Measurements from ENCODE around the gene SLC35F3.
"Not testable (repeated sequence)": the region's sequence is repeated elsewhere in the genome, so short reads cannot be mapped to it uniquely, and the experiment has no call there.

SLC35F3 gene

DNA sequence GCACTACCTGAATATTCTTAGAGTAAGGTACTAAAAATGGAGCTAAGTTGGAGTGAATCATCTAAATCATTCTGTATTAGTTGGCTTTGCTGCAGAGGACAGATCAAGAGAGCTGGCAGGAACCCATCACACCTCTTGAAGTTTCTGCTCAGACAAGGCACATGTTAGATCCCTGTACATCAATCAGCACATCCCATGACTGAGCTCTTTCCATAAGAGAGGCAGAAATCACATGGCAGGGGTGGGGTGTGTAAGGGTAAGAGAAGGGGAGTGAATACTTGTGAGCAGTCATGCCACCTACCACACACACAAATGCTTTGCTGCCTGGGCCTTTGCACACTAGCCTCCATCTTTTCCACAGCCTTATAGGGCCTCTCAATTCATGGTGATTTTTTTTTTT lies 214.4 kb downstream of the SLC35F3 start:
- no peak for ATAC-seq
- no peak overlapping the region for H3K27ac Mint-ChIP-seq

DNA sequence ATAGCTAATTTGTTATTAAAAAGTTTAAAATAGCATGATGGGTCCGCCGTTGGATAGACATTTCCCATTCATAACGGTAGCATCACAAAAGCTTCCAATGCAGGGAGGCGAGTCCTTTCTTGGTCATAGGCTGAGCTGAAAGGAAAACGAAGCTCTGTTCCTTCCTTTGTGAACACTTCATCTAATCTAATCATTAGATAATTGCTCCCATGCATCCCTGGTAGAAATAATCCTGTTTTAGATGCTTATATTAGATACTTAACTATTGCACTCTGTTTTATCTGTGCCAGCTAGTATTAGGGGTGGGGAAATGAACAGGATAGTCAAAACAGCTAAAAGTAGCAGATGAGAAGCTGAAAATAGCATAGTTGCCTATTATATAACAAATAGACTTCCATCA lies 215.0 kb downstream of the SLC35F3 start:
- Mint-ChIP-seq H3K9me3 (no peaks in the 10 kb centered on the region), H3K4me3 (no peak overlapping the region), H3K4me1 (peaks cover 10% of the 10 kb centered on the region), H3K27ac (no peak overlapping the region), H3K27me3 (peaks cover 22% of the 10 kb centered on the region)
- ATAC-seq: no peak
- no peak for DNase-seq

More for the DNA sequence above, 214.4 kb downstream of the SLC35F3 start:
- Mint-ChIP-seq H3K4me1 (peaks cover 10% of the 10 kb centered on the region), H3K9me3 (no peaks in the 10 kb centered on the region), H3K4me3 (no peak overlapping the region), H3K27me3 (peaks cover 22% of the 10 kb centered on the region)
- DNase-seq: no peak

DNA sequence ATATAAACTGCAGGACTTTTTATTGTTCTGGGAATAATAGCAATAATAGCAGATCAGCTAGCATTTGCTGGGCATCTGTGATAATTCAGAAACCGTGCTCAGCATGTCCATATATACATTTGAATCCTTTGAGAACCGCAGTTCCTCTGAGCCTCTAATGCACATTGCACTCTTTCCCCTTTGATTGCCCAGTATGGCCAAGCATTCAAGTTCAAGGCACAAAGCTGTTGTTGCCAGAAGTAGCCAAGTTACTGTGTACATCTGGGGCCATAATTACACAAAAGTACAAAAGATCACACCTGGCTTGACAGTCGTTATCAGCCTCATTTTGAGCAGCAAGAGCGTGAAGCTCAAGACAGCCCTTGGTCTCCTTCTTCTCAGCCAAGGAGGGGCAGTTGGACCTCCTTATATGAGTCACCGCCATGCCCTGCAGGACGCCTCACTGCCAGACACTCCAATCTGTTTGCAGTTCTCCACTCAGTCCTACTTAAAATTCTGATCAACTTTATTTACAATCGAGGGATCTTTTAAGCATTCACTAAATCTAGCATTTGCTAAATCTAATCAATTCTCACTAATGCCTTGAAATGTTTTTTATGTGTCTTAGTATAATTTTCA lies 216.0 kb downstream of the SLC35F3 start:
- DNase-seq: no peak
- peaks cover 6% of the 10 kb centered on the region for H3K4me1 Mint-ChIP-seq
- H3K4me3 Mint-ChIP-seq: no peak overlapping the region
- H3K27ac Mint-ChIP-seq: no peak overlapping the region
- ATAC-seq: no peak
- H3K9me3 Mint-ChIP-seq: no peaks in the 10 kb centered on the region
- H3K27me3 Mint-ChIP-seq: peaks cover 15% of the 10 kb centered on the region

DNA sequence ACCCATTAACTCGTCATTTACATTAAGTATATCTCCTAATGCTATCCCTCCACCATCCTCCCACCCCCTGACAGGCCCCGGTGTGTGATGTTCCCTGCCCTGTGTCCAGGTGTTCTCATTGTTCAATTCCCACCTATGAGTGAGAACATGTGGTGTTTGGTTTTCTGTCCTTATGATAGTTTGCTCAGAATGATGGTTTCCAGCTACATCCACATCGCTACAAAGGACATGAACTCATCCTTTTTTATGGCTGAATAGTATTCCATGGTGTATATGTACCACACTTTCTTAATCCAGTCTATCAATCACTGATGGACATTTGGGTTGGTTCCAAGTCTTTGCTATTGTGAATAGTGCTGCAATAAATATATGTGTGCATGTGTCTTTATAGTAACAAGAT lies 217.2 kb downstream of the SLC35F3 start:
- DNase-seq, H3K27me3 Mint-ChIP-seq, H3K9me3 Mint-ChIP-seq, H3K4me3 Mint-ChIP-seq, H3K4me1 Mint-ChIP-seq, H3K27ac Mint-ChIP-seq, ATAC-seq: not testable (repeated sequence)

DNA sequence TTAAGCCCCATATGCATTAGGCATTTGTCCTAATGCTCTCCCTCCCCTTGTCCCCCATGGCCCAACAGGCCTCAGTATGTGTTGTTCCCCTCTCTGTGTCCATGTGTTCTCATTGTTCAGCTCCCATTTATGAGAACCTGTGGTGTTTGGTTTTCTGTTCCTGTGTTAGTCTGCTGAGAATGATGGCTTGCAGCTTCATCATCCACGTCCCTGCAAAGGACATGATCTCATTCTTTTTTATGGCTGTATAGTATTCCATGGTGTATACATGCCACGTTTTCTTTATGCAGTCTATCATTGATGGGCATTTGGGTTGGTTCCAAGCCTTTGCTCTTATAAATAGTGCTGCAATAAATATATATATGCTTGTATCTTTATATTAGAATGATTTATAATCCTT lies 218.1 kb downstream of the SLC35F3 start:
- ATAC-seq, H3K27ac Mint-ChIP-seq, DNase-seq, H3K9me3 Mint-ChIP-seq, H3K4me3 Mint-ChIP-seq, H3K4me1 Mint-ChIP-seq, H3K27me3 Mint-ChIP-seq: not testable (repeated sequence)

DNA sequence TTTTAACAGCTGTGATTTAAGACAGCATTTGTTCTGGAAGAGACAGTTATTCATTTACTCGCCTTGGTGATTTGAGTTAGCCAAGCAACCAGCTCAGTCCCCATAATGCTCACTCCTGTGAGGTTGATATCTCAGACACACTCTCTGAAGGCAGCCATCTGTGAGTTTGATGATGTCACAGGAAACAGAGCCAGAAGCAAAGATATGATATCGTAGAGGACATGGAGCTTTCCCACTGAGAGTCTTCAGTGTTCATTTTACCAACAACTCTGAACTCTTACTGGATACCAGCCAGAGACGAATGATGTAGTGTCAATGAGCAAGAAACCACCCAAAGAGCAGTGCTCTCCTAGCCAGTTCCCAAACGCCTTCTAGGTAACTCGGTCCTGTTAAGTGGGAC lies 219.4 kb downstream of the SLC35F3 start:
- H3K4me3 Mint-ChIP-seq: no peak overlapping the region
- DNase-seq (no peak), ATAC-seq (no peak)
- H3K9me3 Mint-ChIP-seq: no peaks in the 10 kb centered on the region
- no peak overlapping the region for H3K27ac Mint-ChIP-seq
- H3K4me1 Mint-ChIP-seq: peaks cover 6% of the 10 kb centered on the region
- H3K27me3 Mint-ChIP-seq: no peaks in the 10 kb centered on the region

DNA sequence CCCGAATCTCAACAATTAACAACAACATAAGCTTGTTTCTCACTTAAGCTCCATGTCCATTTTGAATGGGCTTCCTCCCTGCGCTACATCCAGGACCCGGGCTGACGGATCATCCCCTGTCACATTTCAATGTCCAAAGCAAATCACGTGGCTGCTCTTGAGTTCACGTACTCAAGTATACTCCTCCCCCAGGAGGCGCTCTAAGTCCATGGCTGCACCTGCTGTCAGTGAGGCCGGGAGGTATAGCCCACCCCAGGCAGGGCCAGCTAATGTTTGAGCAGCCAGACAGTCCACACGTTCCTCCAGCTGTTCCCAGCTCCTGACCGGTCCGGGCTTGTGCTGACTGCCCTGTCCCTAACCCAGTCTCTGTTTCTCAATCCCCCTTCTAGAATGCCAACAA lies 220.8 kb downstream of the SLC35F3 start:
- ATAC-seq (peak; percentile 86), DNase-seq (peak; percentile 62 to 67)
- H3K27ac Mint-ChIP-seq: no peak overlapping the region
- no peaks in the 10 kb centered on the region for H3K9me3 Mint-ChIP-seq
- peaks cover 6% of the 10 kb centered on the region for H3K4me1 Mint-ChIP-seq
- no peak overlapping the region for H3K4me3 Mint-ChIP-seq
- no peaks in the 10 kb centered on the region for H3K27me3 Mint-ChIP-seq

DNA sequence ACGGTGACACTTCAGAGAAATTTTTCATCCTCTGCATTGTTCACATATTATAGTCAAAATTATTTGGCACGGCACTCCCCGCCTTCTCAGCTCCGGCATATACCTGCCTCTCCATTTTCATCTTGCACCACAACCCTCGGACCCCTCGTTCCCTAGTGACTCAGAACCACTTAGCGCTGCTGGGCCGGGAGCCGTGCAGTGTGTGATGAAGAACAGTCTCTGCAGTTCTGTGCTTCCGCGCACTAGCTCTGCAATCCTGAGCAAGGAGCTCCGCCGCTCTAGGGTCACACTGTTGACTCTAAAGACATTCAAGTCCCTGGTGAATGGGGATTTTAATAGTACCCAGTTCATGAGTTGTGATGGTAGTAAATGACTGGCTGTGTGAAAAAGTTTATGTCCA lies 221.2 kb downstream of the SLC35F3 start:
- Mint-ChIP-seq H3K4me3 (no peak overlapping the region), H3K9me3 (no peaks in the 10 kb centered on the region), H3K27ac (no peak overlapping the region), H3K27me3 (no peaks in the 10 kb centered on the region), H3K4me1 (peaks cover 6% of the 10 kb centered on the region)
- ATAC-seq: no peak
- no peak for DNase-seq

DNA sequence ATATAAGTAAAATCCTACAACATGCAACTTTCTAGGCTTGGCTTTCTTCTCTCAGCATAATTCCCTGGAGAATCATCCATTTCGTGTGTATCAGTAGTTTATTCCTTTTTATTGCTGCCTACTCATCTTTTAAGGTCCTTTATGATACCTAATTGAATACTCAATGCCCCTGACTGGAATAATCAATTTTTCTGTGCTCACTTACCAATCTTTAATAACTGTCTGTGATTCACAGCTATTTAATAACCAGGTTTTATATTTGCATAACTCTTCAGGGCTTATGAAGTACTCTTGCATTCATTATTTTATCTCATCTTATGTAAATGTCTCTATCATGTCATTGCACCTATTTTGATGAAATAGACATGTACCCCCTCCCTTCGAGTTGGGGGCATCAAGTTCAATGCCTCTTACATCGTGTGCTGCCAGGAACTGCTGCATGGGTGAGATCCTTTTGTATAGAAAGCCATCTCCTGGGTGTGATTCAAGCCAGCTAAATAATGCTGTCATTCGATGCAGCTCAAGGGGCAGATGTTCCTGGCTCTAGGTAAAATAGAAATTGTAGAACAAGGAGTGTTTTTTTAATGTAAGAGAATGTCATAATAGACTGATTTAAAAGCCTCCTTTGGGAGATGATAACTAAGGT lies 222.7 kb downstream of the SLC35F3 start:
- no peaks in the 10 kb centered on the region for H3K9me3 Mint-ChIP-seq
- H3K27ac Mint-ChIP-seq: no peak overlapping the region
- ATAC-seq: no peak
- no peak for DNase-seq
- peaks cover 6% of the 10 kb centered on the region for H3K4me1 Mint-ChIP-seq
- no peaks in the 10 kb centered on the region for H3K27me3 Mint-ChIP-seq
- no peak overlapping the region for H3K4me3 Mint-ChIP-seq

DNA sequence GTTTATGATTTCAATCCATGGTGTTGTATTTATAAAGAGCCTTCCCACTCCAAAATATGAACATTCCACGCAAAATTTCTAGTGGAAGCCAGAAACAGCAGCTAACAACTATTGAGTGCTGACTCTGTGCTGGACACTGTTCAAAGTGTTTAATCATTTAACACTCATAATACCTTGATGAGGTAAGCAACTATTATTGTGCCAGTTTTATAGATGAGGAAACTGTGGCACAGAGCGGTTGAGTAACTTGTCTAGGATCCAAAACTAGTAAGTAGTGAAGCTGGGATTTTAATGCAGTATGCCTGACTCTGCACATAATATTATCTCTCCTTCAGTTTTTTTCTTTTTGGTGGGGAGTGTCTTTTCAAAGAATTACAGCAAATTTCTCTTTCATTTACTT lies 228.3 kb downstream of the SLC35F3 start:
- no peak for DNase-seq
- no peaks in the 10 kb centered on the region for H3K9me3 Mint-ChIP-seq
- no peak for ATAC-seq
- no peak overlapping the region for H3K4me3 Mint-ChIP-seq
- peaks cover 12% of the 10 kb centered on the region for H3K27me3 Mint-ChIP-seq
- H3K4me1 Mint-ChIP-seq: no peaks in the 10 kb centered on the region
- no peak overlapping the region for H3K27ac Mint-ChIP-seq

DNA sequence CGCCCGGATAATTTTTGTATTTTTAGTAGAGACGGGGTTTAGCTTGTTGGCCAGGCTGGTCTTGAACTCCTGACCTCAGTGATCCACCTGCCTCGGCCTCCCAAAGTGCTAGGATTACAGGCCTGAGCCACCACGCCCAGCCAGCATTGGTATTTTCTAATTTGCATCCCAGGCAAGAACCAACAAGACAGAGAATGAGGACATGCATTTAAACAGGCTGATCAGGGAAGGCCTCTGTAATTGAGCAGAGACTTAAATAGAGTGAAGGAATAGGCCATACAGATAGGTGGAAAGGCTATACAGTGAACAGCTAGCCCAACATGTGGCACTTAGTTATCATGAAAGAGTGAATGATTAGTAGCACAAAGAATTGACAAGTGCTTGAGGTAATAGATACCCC lies 230.4 kb downstream of the SLC35F3 start:
- peaks cover 13% of the 10 kb centered on the region for H3K27me3 Mint-ChIP-seq
- H3K9me3 Mint-ChIP-seq: no peaks in the 10 kb centered on the region
- no peak for DNase-seq
- no peak overlapping the region for H3K4me3 Mint-ChIP-seq
- H3K4me1 Mint-ChIP-seq: no peaks in the 10 kb centered on the region
- no peak overlapping the region for H3K27ac Mint-ChIP-seq
- ATAC-seq: no peak

DNA sequence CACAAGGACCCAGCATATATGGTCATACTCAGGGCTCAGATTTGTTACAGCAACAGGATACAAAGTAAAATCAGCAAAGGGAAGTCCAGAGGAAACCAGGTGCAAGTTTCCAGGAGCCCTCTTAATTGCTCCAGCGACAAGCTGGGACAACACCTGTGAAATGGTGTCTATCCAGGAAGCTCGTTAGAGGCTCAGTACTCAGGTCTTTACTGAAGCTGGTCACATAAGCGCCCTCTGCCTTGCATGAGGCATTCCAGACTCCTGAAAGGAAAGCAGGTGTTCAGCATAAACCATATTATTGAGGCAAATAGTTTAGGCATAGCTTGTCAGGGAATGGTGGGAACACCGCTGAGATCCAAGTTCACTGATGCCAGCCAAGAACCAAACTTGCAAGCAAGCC lies 231.0 kb downstream of the SLC35F3 start:
- Mint-ChIP-seq H3K9me3 (no peaks in the 10 kb centered on the region), H3K4me3 (no peak overlapping the region), H3K4me1 (no peaks in the 10 kb centered on the region), H3K27me3 (peaks cover 13% of the 10 kb centered on the region), H3K27ac (no peak overlapping the region)
- no peak for DNase-seq
- ATAC-seq: no peak

DNA sequence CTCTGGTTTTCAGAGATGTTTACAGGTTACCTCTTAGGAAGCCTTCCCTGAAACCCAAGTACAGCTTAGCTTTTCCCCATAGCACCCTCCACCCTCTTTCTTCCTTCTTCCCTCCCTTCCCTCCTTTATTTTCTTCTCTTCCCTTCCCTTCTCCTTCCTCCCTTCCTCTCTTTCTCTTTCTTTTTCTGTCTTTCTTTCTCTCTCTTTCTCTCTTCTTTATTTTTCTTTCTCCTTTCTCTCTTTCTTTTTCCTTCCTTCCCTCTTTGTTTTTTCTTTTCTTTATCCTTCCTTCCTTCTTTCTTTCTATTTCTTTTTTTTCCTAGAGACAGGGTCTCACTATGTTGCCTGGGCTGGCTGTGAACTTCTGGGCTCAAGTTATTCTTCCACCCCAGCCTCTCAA lies 231.6 kb downstream of the SLC35F3 start:
- no peak overlapping the region for H3K27ac Mint-ChIP-seq
- no peak for DNase-seq
- ATAC-seq: no peak
- peaks cover 13% of the 10 kb centered on the region for H3K27me3 Mint-ChIP-seq
- H3K4me1 Mint-ChIP-seq: no peaks in the 10 kb centered on the region
- H3K4me3 Mint-ChIP-seq: no peak overlapping the region
- H3K9me3 Mint-ChIP-seq: no peaks in the 10 kb centered on the region

DNA sequence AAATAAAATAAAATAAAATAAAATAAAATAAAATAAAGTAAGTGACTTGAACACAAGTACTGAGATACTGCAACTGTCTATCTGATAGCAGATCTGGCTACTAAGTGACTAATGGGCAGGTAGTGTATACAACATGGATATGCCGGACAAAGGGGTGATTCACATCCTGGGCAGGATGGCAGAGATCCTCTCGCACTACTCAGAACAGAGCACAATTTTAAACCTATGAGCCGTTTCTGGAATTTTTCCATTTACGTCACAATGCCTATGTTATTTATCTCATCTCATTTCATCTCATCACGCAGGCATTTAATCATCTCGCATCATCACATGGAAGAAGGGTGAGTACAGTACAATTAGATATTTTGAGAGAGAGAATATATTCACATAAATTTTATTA lies 235.5 kb downstream of the SLC35F3 start:
- no peak for DNase-seq
- no peaks in the 10 kb centered on the region for H3K9me3 Mint-ChIP-seq

DNA sequence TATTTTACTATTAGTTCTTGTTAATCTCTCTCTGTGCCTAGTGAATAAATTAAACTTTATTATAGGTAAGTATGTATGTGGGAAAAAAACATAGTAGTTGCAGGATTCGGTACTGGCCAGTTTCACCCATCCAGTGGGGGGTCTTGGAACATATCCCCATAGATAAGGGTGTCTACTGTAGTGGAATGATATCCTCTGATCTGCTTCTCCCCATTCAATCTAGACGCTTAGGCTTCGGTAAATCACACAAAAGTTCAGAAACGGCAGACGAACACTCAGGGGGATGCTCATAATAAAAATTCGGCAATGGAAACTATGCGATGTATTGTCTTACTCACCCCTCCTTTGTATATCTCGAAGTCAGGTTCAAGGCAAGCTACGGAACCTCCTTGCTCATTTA lies 235.9 kb downstream of the SLC35F3 start:
- Mint-ChIP-seq H3K9me3 (no peaks in the 10 kb centered on the region), H3K27me3 (peaks cover 28% of the 10 kb centered on the region), H3K4me3 (no peak overlapping the region), H3K27ac (no peak overlapping the region), H3K4me1 (no peaks in the 10 kb centered on the region)
- DNase-seq (no peak), ATAC-seq (no peak)

More for the DNA sequence above, 235.5 kb downstream of the SLC35F3 start:
- ATAC-seq: no peak
- Mint-ChIP-seq H3K27me3 (peaks cover 24% of the 10 kb centered on the region), H3K4me1 (no peaks in the 10 kb centered on the region), H3K4me3 (no peak overlapping the region), H3K27ac (no peak overlapping the region)

DNA sequence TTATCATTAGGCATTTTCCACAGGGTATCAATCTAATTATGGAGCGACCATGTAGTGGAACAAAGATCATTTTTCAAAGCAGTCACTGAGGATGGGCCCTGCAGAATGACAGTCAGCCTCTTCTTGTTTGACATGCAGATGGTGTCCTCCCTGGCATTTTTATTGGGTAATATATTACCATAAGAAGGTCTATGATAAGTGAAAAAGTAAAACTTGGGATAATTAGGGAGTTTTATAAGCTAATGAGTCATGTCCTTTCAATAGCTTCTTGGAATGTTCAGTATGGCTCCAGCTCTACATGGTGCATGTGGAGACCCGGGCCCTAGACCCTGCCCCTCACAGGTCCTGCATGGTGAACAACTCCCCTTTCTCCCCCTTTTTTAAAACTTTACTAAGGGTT lies 236.5 kb downstream of the SLC35F3 start:
- Mint-ChIP-seq H3K27me3 (peaks cover 34% of the 10 kb centered on the region), H3K4me3 (no peak overlapping the region)

DNA sequence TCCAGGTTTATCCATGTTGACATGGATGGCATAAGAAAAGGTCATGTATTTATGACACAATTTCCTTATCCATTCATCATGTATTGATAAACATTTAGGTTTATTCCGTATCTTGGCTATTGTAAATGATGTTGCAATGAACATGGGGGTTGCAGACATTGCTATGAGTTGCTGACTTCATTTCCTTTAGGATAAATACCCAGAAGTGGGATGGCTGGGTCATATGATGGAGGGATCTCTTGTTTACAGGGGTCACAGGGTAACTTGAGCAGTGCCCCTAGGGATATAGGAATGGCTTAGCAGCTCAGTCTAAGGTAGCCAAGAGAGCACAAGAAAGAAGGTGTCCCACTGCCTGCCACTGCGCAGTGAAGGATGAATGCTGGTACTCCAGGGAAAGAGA lies 239.2 kb downstream of the SLC35F3 start:
- no peak for ATAC-seq
- Mint-ChIP-seq H3K9me3 (peaks cover 0 to 10% of the 10 kb centered on the region in 2 donors), H3K4me1 (no peaks in the 10 kb centered on the region), H3K27me3 (peaks cover 37% of the 10 kb centered on the region), H3K4me3 (no peak overlapping the region), H3K27ac (no peak overlapping the region)
- no peak for DNase-seq

More for the DNA sequence above, 236.5 kb downstream of the SLC35F3 start:
- no peak for ATAC-seq
- no peaks in the 10 kb centered on the region for H3K9me3 Mint-ChIP-seq
- no peak overlapping the region for H3K27ac Mint-ChIP-seq
- H3K4me1 Mint-ChIP-seq: no peaks in the 10 kb centered on the region
- DNase-seq: no peak

Data from stimulated activated naive CD8-positive, alpha-beta T cell treated with anti-CD3 and anti-CD28 coated beads, Interleukin-15, amount 100 ng/mL, for 72 hours (primary cell).